H1 (cell line): ENCODE results near the gene EFCAB8. TPM values are rescaled to one million over a fixed set of nuclear protein-coding genes. Genes with fewer than 3 reads are reported as not detected.

ENCODE experiments used
- CTCF ChIA-PET: fragments of 300-600 bp; sonication (Branson Sonifier 250); formaldehyde crosslinking; loops from one replicate; lab custom pipeline; 2021; ENCODE audit not compliant: partially characterized antibody; lab: Charles Lee
- POLR2A ChIA-PET: fragments of 300-600 bp; sonication (Branson Sonifier 250); formaldehyde crosslinking; loops from one replicate; lab custom pipeline; 2021; ENCODE audit warnings: inconsistent platforms; ENCODE audit not compliant: partially characterized antibody; lab: Charles Lee
- DNase-seq, 2 experiments: peaks; one replicate each; pipeline versions ENCODE4 v3.0.0 to v3.0.0-alpha.2; 2010 to 2022; ENCODE audit warnings: low spot score in 2 of 2, low read depth in 1 of 2, mixed read lengths in 1 of 2
- FAIRE-seq: peaks from 2 replicates; lab custom pipeline; 2011; peaks lifted over from hg19 to GRCh38; lab: Jason Lieb, UNC
- H2AFZ ChIP-seq: 2 replicates; pipeline ENCODE4 v1.8.1; 2012; ENCODE audit warnings: low read length, inconsistent platforms
- H2AK5ac ChIP-seq: 2 replicates; pipeline ENCODE4 v1.6.1; 2013; ENCODE audit warnings: low read depth, low read length
- H2BK120ac ChIP-seq: replicated peaks from 2 replicates; pipeline ENCODE3; 2013; ENCODE audit warnings: low read depth, low read length, inconsistent platforms
- H2BK12ac ChIP-seq: 2 replicates; pipeline ENCODE4 v1.6.1; 2013; ENCODE audit warnings: low read depth, low read length
- H2BK15ac ChIP-seq: 2 replicates; pipeline ENCODE4 v1.6.1; 2013; ENCODE audit warnings: low read length
- H2BK20ac ChIP-seq: 2 replicates; pipeline ENCODE4 v1.6.1; 2013; ENCODE audit warnings: low read length
- H2BK5ac ChIP-seq: 2 replicates; pipeline ENCODE4 v1.6.1; 2013; ENCODE audit warnings: low read depth, low read length
- H3K14ac ChIP-seq: 2 replicates; pipeline ENCODE4 v1.6.1; 2013; ENCODE audit warnings: inconsistent platforms; ENCODE audit not compliant: insufficient read length
- H3K18ac ChIP-seq: 2 replicates; pipeline ENCODE4 v1.6.1; 2013; ENCODE audit warnings: low read length; ENCODE audit errors: extremely low read depth
- H3K23ac ChIP-seq: 2 replicates; pipeline ENCODE4 v1.6.1; 2013; ENCODE audit warnings: inconsistent platforms; ENCODE audit not compliant: insufficient read length
- H3K23me2 ChIP-seq: 2 replicates; pipeline ENCODE4 v1.6.1; 2013; ENCODE audit warnings: low read depth, low read length
- H3K27ac ChIP-seq: 2 replicates; pipeline ENCODE4 v1.6.1; 2011; ENCODE audit warnings: low read depth, low read length, inconsistent platforms
- H3K27me3 ChIP-seq, 4 experiments: replicated peaks in 1 of 4; 1 replicate in 1 of 4; 2 replicates in 3 of 4; pipeline versions ENCODE4 v1.6.1 to v1.8.1; 2011 to 2013; ENCODE audit warnings: low read length in 3 of 4, mild to moderate bottlenecking in 3 of 4, inconsistent platforms in 2 of 4, mixed read lengths in 2 of 4, moderate library complexity in 1 of 4; ENCODE audit not compliant: control insufficient read depth in 3 of 4, insufficient read depth in 3 of 4; ENCODE audit errors: extremely low read depth in 1 of 4
- H3K36me3 ChIP-seq, 4 experiments: 2 replicates each; pipeline versions ENCODE4 v1.6.1 to v1.8.1; 2011 to 2013; ENCODE audit warnings: mild to moderate bottlenecking in 4 of 4, low read length in 3 of 4, moderate library complexity in 2 of 4, control low read depth in 1 of 4, inconsistent platforms in 1 of 4; ENCODE audit not compliant: insufficient read depth in 4 of 4, control insufficient read depth in 2 of 4
- H3K4ac ChIP-seq: replicated peaks from 2 replicates; pipeline ENCODE3; 2013; ENCODE audit warnings: low read length, low read depth, mixed read lengths, inconsistent platforms; ENCODE audit not compliant: insufficient read length
- H3K4me1 ChIP-seq, 4 experiments: replicated peaks in 1 of 4; 1 replicate in 1 of 4; 2 replicates in 3 of 4; pipeline versions ENCODE4 v1.6.1 to v1.8.1; 2011 to 2013; ENCODE audit warnings: low read length in 3 of 4, inconsistent platforms in 2 of 4, mixed read lengths in 1 of 4; ENCODE audit not compliant: insufficient read depth in 4 of 4, control insufficient read depth in 3 of 4
- H3K4me2 ChIP-seq, 2 experiments: 2 replicates each; pipeline versions ENCODE4 v1.6.1 to v1.8.1; 2011 to 2013; ENCODE audit warnings: low read depth in 2 of 2, low read length in 2 of 2, control low read depth in 1 of 2, inconsistent platforms in 1 of 2, mild to moderate bottlenecking in 1 of 2; ENCODE audit not compliant: insufficient read depth in 1 of 2
- H3K4me3 ChIP-seq, 4 experiments: fragments of 200-600, 300-600 bp in 1 of 4; sonication (generic), shearing (Covaris generic), sonication (Bioruptor Twin) in 1 of 4; 2 replicates each; pipeline versions ENCODE4 v1.5.1 to v1.8.1; 2011 to 2016; ENCODE audit warnings: low read length in 4 of 4, low read depth in 3 of 4, control low read depth in 2 of 4, inconsistent platforms in 2 of 4, mild to moderate bottlenecking in 2 of 4, mixed read lengths in 1 of 4, moderate library complexity in 1 of 4; ENCODE audit not compliant: insufficient read depth in 2 of 4; ENCODE audit errors: extremely low read depth in 1 of 4
- H3K56ac ChIP-seq: replicated peaks from 2 replicates; pipeline ENCODE3; 2013; ENCODE audit warnings: low read depth, mild to moderate bottlenecking, mixed read lengths, low read length, inconsistent platforms; ENCODE audit not compliant: insufficient read length
- H3K79me1 ChIP-seq: 2 replicates; pipeline ENCODE4 v1.6.1; 2013; ENCODE audit warnings: low read depth, low read length, control low read depth
- H3K79me2 ChIP-seq, 2 experiments: 2 replicates each; pipeline versions ENCODE4 v1.6.1 to v1.8.1; 2012 to 2013; ENCODE audit warnings: low read length in 2 of 2, mild to moderate bottlenecking in 2 of 2, inconsistent platforms in 1 of 2; ENCODE audit not compliant: insufficient read depth in 2 of 2, control insufficient read depth in 1 of 2
- H3K9ac ChIP-seq, 4 experiments: replicated peaks in 1 of 4; 1 replicate in 1 of 4; 2 replicates in 3 of 4; pipeline versions ENCODE4 v1.6.1 to v1.8.1; 2011 to 2013; ENCODE audit warnings: low read depth in 3 of 4, low read length in 3 of 4, control low read depth in 2 of 4, mild to moderate bottlenecking in 2 of 4, moderate library complexity in 2 of 4, inconsistent platforms in 1 of 4; ENCODE audit errors: extremely low read depth in 1 of 4
- H3K9me3 ChIP-seq, 2 experiments: 2 replicates each; pipeline versions ENCODE4 v1.6.1 to v1.8.1; 2012 to 2013; ENCODE audit warnings: mild to moderate bottlenecking in 2 of 2, moderate library complexity in 2 of 2, control low read depth in 1 of 2, inconsistent platforms in 1 of 2, low read depth in 1 of 2, low read length in 1 of 2, mixed read lengths in 1 of 2; ENCODE audit not compliant: insufficient read depth in 2 of 2
- H4K20me1 ChIP-seq, 2 experiments: replicated peaks in 1 of 2; 2 replicates each; pipeline versions ENCODE3 to v1.8.1; 2011 to 2013; ENCODE audit warnings: inconsistent platforms in 2 of 2, low read length in 2 of 2, mild to moderate bottlenecking in 1 of 2; ENCODE audit not compliant: insufficient read depth in 2 of 2, control insufficient read depth in 1 of 2
- H4K5ac ChIP-seq: 2 replicates; pipeline ENCODE4 v1.6.1; 2013; ENCODE audit warnings: low read length, low read depth, mixed read lengths, inconsistent platforms; ENCODE audit not compliant: insufficient read length
- H4K8ac ChIP-seq: 2 replicates; pipeline ENCODE4 v1.8.0; 2013; ENCODE audit warnings: mild to moderate bottlenecking, moderate library complexity, low read length, inconsistent platforms; ENCODE audit not compliant: insufficient read depth; ENCODE audit errors: extremely low read depth
- H4K91ac ChIP-seq: replicated peaks from 2 replicates; pipeline ENCODE3; 2013; ENCODE audit warnings: low read length, mixed read lengths, inconsistent platforms; ENCODE audit not compliant: insufficient read length
- WGBS, 2 experiments: shearing (Covaris generic) in 1 of 2; methylation state at CpG; one replicate each; pipeline versions ENCODE4 v1.1.6 to v1.1.7; 2013 to 2015; ENCODE audit warnings: low lambda C conversion rate in 2 of 2, mixed read lengths in 2 of 2, inconsistent platforms in 1 of 2, low coverage in 1 of 2, missing lambda C conversion rate in 1 of 2; ENCODE audit not compliant: insufficient replicate concordance in 2 of 2, insufficient coverage in 1 of 2, insufficient read length in 1 of 2; ENCODE audit errors: extremely low coverage in 1 of 2, missing lambda C conversion rate in 1 of 2; 5-methylcytosine and 5-hydroxymethylcytosine counted together
- polyA plus RNA-seq, 7 experiments: library from polyadenylated mRNA; depleted of rRNA in 3 of 7; stranded (reverse) in 5 of 7; unstranded in 2 of 7; fragments of >200 nt in 5 of 7; fragments of 200-250 nt in 2 of 7; gene quantifications; 1 replicate in 5 of 7; 2 replicates in 1 of 7; 4 replicates in 1 of 7; pipeline versions ENCODE4 v1.2.1 to v1.2.3, GENCODE V29; 2011 to 2013; ENCODE audit warnings: missing spikeins in 2 of 7, mixed read lengths in 2 of 7
- total RNA-seq: library from RNA; stranded (reverse); fragmentation: NEBNext Ultra II Directional; extraction: Animal tissue kit (Norgen Biotek cat#: 25700); gene quantifications from 2 replicates; pipeline ENCODE4 v1.2.1, GENCODE V29; 2021

Gene EFCAB8
- total and polyA plus RNA-seq, 2 of the 8 experiments (the other 6 are each of a cell fraction or from before 2014, with no cell fraction given): 0.06 to 0.20 TPM

DNA sequence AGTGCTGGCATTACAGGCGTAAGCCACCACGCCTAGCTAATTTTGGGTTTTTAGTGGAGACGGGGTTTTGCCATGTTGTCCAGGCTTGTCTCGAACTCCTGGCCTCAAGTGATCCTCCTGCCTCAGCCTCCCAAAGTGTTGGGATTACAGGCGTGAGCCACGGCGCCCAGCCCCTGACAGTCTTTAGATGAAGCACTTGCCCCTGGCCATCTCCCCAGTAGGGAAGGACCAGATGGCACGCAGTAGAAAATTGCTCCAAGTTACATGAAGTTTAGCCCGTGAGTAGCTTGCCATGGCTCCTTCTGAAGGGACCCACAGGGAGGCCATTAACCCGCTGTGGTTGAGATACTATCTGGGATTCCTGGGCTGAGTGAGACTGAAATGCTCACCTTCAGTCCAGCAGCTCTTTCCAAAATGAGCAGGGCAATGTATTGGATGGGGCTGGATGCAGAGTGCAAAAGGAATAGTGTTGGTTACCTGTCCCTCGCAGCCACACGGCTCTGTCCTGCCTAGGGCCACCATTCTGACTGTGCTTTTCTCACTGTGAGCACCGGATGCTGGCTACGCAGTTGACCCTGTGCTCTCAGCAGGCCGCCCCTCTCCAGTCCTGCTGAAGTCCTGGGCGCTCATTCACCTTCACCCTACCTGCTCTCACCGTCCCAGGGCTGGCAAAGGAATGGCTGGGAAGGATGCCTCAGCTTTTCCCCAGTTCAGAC, 66.9 kb downstream of the EFCAB8 start:
- H4K20me1 ChIP-seq: no peaks in the 10 kb centered on the region
- ChIA-PET CTCF (interaction anchor here (1.1 to 2.2 kb wide), 3 partner anchors 24 to 174 kb away, joined by 3 to 7 read pairs (median 4); no protein-coding TSS in a partner anchor), POLR2A (no interaction called here)
- no peak overlapping the region for H2AK5ac ChIP-seq
- no peak overlapping the region for H2BK120ac ChIP-seq
- no peaks in the 10 kb centered on the region; a peak in 1 of 7 replicates for H3K27me3 ChIP-seq
- H3K18ac ChIP-seq: no peak overlapping the region
- H3K27ac ChIP-seq: no peak overlapping the region
- H3K14ac ChIP-seq: no peak overlapping the region
- no peak overlapping the region for H3K23ac ChIP-seq
- no peaks in the 10 kb centered on the region for H3K9me3 ChIP-seq
- no peak overlapping the region for H3K9ac ChIP-seq
- no peaks in the 10 kb centered on the region for H3K79me2 ChIP-seq
- DNase-seq (no peak), FAIRE-seq (no peak)
- no peak overlapping the region for H3K4ac ChIP-seq
- H3K23me2 ChIP-seq: no peaks in the 10 kb centered on the region
- no peak overlapping the region for H3K4me2 ChIP-seq
- WGBS, 2 experiments: 90% methylated on average over 17 of the region's 17 CpGs; no CpG with 5 or more reads in 1 of the 2 experiments
- no peaks in the 10 kb centered on the region; a peak in 1 of 7 replicates for H3K4me1 ChIP-seq
- H4K91ac ChIP-seq: no peak overlapping the region
- H2BK15ac ChIP-seq: no peak overlapping the region
- H2BK12ac ChIP-seq: no peak overlapping the region
- H2AFZ ChIP-seq: no peak overlapping the region; the same call in 1 of the 2 replicates
- no peak overlapping the region for H2BK20ac ChIP-seq
- no peak overlapping the region for H2BK5ac ChIP-seq
- no peaks in the 10 kb centered on the region for H3K79me1 ChIP-seq
- H4K8ac ChIP-seq: no peak overlapping the region
- no peak overlapping the region for H3K4me3 ChIP-seq
- no peaks in the 10 kb centered on the region for H3K36me3 ChIP-seq
- H3K56ac ChIP-seq: no peak overlapping the region
- H4K5ac ChIP-seq: no peak overlapping the region
